ENCODE results near the gene DDX39B.

The DDX39B gene

GRCh38 chr6:31574106-31575061 is 32.6 kb upstream of the DDX39B start:
- no peaks in the 10 kb centered on the region for H3K4me1 ChIP-seq (ENCODE audit: control insufficient read depth in 1 of 2, insufficient read depth in 2 of 2, low read length in 2 of 2)
- H3K4me3 ChIP-seq (ENCODE audit: low read depth in 1 of 2, low read length in 2 of 2): no peak overlapping the region
- H3K27me3 ChIP-seq (ENCODE audit: low read depth, low read length): no peaks in the 10 kb centered on the region
- H3K27ac ChIP-seq (ENCODE audit: low read length): no peak overlapping the region
- H3K36me3 ChIP-seq (ENCODE audit: control insufficient read depth in 1 of 2, insufficient read depth in 2 of 2, low read length in 2 of 2): no peaks in the 10 kb centered on the region
- no peaks in the 10 kb centered on the region for H3K9me3 ChIP-seq (ENCODE audit: control insufficient read depth in 1 of 2, low read length in 2 of 2)

- no peaks in the 10 kb centered on the region for H3K9me3 ChIP-seq (ENCODE audit: control insufficient read depth in 1 of 2, low read length in 2 of 2)
- no peak overlapping the region for H3K4me3 ChIP-seq (ENCODE audit: low read depth in 1 of 2, low read length in 2 of 2)
- H3K36me3 ChIP-seq (ENCODE audit: control insufficient read depth in 1 of 2, insufficient read depth in 2 of 2, low read length in 2 of 2): no peaks in the 10 kb centered on the region
- H3K4me1 ChIP-seq (ENCODE audit: control insufficient read depth in 1 of 2, insufficient read depth in 2 of 2, low read length in 2 of 2): no peaks in the 10 kb centered on the region
- H3K27ac ChIP-seq (ENCODE audit: low read length): no peak overlapping the region
- no peaks in the 10 kb centered on the region for H3K27me3 ChIP-seq (ENCODE audit: low read depth, low read length)
Measured at GRCh38 chr6:31573239-31574105, 31.7 kb upstream of the DDX39B start.

GRCh38 chr6:31572041-31572911 is 30.5 kb upstream of the DDX39B start, which contains the start of gene LTA:
TSS of gene LTA (plus strand) at chr6:31572289. CDS start at chr6:31572743, 454 bp downstream.
- H3K9me3 ChIP-seq (ENCODE audit: control insufficient read depth in 1 of 2, low read length in 2 of 2): no peaks in the 10 kb centered on the region
- no peak within 1 kb of the TSS for H3K27ac ChIP-seq (ENCODE audit: low read length)
- H3K36me3 ChIP-seq (ENCODE audit: control insufficient read depth in 1 of 2, insufficient read depth in 2 of 2, low read length in 2 of 2): no peaks in the 10 kb centered on the region
- no peaks in the 10 kb centered on the region for H3K4me1 ChIP-seq (ENCODE audit: control insufficient read depth in 1 of 2, insufficient read depth in 2 of 2, low read length in 2 of 2)
- no peak within 1 kb of the TSS for H3K4me3 ChIP-seq (ENCODE audit: low read depth in 1 of 2, low read length in 2 of 2)
- no peaks in the 10 kb centered on the region for H3K27me3 ChIP-seq (ENCODE audit: low read depth, low read length)

- no peaks in the 10 kb centered on the region for H3K27me3 ChIP-seq (ENCODE audit: low read depth, low read length)
- H3K36me3 ChIP-seq (ENCODE audit: control insufficient read depth in 1 of 2, insufficient read depth in 2 of 2, low read length in 2 of 2): no peaks in the 10 kb centered on the region
- H3K27ac ChIP-seq (ENCODE audit: low read length): no peak overlapping the region
- H3K9me3 ChIP-seq (ENCODE audit: control insufficient read depth in 1 of 2, low read length in 2 of 2): no peaks in the 10 kb centered on the region
- no peaks in the 10 kb centered on the region for H3K4me1 ChIP-seq (ENCODE audit: control insufficient read depth in 1 of 2, insufficient read depth in 2 of 2, low read length in 2 of 2)
- no peak overlapping the region for H3K4me3 ChIP-seq (ENCODE audit: low read depth in 1 of 2, low read length in 2 of 2)
Measured at GRCh38 chr6:31569861-31570536, 28.2 kb upstream of the DDX39B start.

- H3K4me3 ChIP-seq (ENCODE audit: low read depth in 1 of 2, low read length in 2 of 2): no peak overlapping the region
- no peaks in the 10 kb centered on the region for H3K36me3 ChIP-seq (ENCODE audit: control insufficient read depth in 1 of 2, insufficient read depth in 2 of 2, low read length in 2 of 2)
- H3K9me3 ChIP-seq (ENCODE audit: control insufficient read depth in 1 of 2, low read length in 2 of 2): no peaks in the 10 kb centered on the region
- no peak overlapping the region for H3K27ac ChIP-seq (ENCODE audit: low read length)
- H3K4me1 ChIP-seq (ENCODE audit: control insufficient read depth in 1 of 2, insufficient read depth in 2 of 2, low read length in 2 of 2): no peaks in the 10 kb centered on the region
- no peaks in the 10 kb centered on the region for H3K27me3 ChIP-seq (ENCODE audit: low read depth, low read length)
Measured at GRCh38 chr6:31568537-31568961, 26.7 kb upstream of the DDX39B start.

- H3K9me3 ChIP-seq (ENCODE audit: control insufficient read depth in 1 of 2, low read length in 2 of 2): no peaks in the 10 kb centered on the region
- no peaks in the 10 kb centered on the region for H3K4me1 ChIP-seq (ENCODE audit: control insufficient read depth in 1 of 2, insufficient read depth in 2 of 2, low read length in 2 of 2)
- no peak overlapping the region for H3K27ac ChIP-seq (ENCODE audit: low read length)
- H3K36me3 ChIP-seq (ENCODE audit: control insufficient read depth in 1 of 2, insufficient read depth in 2 of 2, low read length in 2 of 2): no peaks in the 10 kb centered on the region
- H3K4me3 ChIP-seq (ENCODE audit: low read depth in 1 of 2, low read length in 2 of 2): no peak overlapping the region
- H3K27me3 ChIP-seq (ENCODE audit: low read depth, low read length): no peaks in the 10 kb centered on the region
Measured at GRCh38 chr6:31567531-31568370, 25.9 kb upstream of the DDX39B start.

GRCh38 chr6:31560697-31561058 is 18.9 kb upstream of the DDX39B start:
- no peak overlapping the region for H3K27ac ChIP-seq (ENCODE audit: low read length)
- H3K9me3 ChIP-seq (ENCODE audit: control insufficient read depth in 1 of 2, low read length in 2 of 2): no peaks in the 10 kb centered on the region
- peaks cover 0 to 8% of the 10 kb centered on the region in 2 donors for H3K4me1 ChIP-seq (ENCODE audit: control insufficient read depth in 1 of 2, insufficient read depth in 2 of 2, low read length in 2 of 2)
- H3K36me3 ChIP-seq (ENCODE audit: control insufficient read depth in 1 of 2, insufficient read depth in 2 of 2, low read length in 2 of 2): peaks cover 10 to 36% of the 10 kb centered on the region in 2 donors
- no peaks in the 10 kb centered on the region for H3K27me3 ChIP-seq (ENCODE audit: low read depth, low read length)
- H3K4me3 ChIP-seq (ENCODE audit: low read depth in 1 of 2, low read length in 2 of 2): no peak overlapping the region

- Histone ChIP-seq H3K27me3 (ENCODE audit: low read depth, low read length) (no peaks in the 10 kb centered on the region), H3K4me1 (ENCODE audit: control insufficient read depth in 1 of 2, insufficient read depth in 2 of 2, low read length in 2 of 2) (peaks cover 0 to 8% of the 10 kb centered on the region in 2 donors), H3K27ac (ENCODE audit: low read length) (peak overlapping the region; percentile 0), H3K4me3 (ENCODE audit: low read depth in 1 of 2, low read length in 2 of 2) (no peak overlapping the region), H3K9me3 (ENCODE audit: control insufficient read depth in 1 of 2, low read length in 2 of 2) (no peaks in the 10 kb centered on the region), H3K36me3 (ENCODE audit: control insufficient read depth in 1 of 2, insufficient read depth in 2 of 2, low read length in 2 of 2) (peaks cover 10 to 36% of the 10 kb centered on the region in 2 donors)
Measured at GRCh38 chr6:31559958-31560696, 18.3 kb upstream of the DDX39B start.

- Histone ChIP-seq H3K4me3 (ENCODE audit: low read depth in 1 of 2, low read length in 2 of 2) (no peak overlapping the region), H3K9me3 (ENCODE audit: control insufficient read depth in 1 of 2, low read length in 2 of 2) (no peaks in the 10 kb centered on the region), H3K4me1 (ENCODE audit: control insufficient read depth in 1 of 2, insufficient read depth in 2 of 2, low read length in 2 of 2) (peaks cover 0 to 8% of the 10 kb centered on the region in 2 donors), H3K36me3 (ENCODE audit: control insufficient read depth in 1 of 2, insufficient read depth in 2 of 2, low read length in 2 of 2) (peaks cover 10 to 36% of the 10 kb centered on the region in 2 donors), H3K27ac (ENCODE audit: low read length) (peak overlapping the region; percentile 0), H3K27me3 (ENCODE audit: low read depth, low read length) (no peaks in the 10 kb centered on the region)
Measured at GRCh38 chr6:31559606-31559957, 17.8 kb upstream of the DDX39B start.

Data from muscle layer of duodenum (tissue), 2 donors.